Germinal center (tissue), 1 donor: ENCODE data around the gene TMEM50A.
A peak's percentile ranks its signal among the peaks of the same experiment; 100 is the strongest.
"Not testable (repeated sequence)": the region's sequence is repeated elsewhere in the genome, so short reads cannot be mapped to it uniquely, and the experiment has no call there.

Experiments
- DNase-seq: peaks from one replicate; pipeline ENCODE4 v3.0.0; 2012; ENCODE audit warnings: mixed read lengths, low spot score

Gene TMEM50A

GRCh38 chr1:25336922-25337354 is 1.2 kb upstream of the TMEM50A start:
- peak; percentile 9 for DNase-seq

GRCh38 chr1:25337483-25338187 is 499 bp upstream of the TMEM50A start:
- not testable (repeated sequence) for DNase-seq

GRCh38 chr1:25338986-25339385 is 852 bp downstream of the TMEM50A start:
- DNase-seq: no peak

- DNase-seq: no peak
Observed at GRCh38 chr1:25341746-25342145, 3.6 kb downstream of the TMEM50A start.

GRCh38 chr1:25342846-25343245 is 4.7 kb downstream of the TMEM50A start:
- DNase-seq: no peak

- no peak for DNase-seq
Observed at GRCh38 chr1:25343872-25344271, 5.7 kb downstream of the TMEM50A start.

- DNase-seq: no peak
Observed at GRCh38 chr1:25347556-25347955, 9.4 kb downstream of the TMEM50A start.

- DNase-seq: no peak
Observed at GRCh38 chr1:25349606-25350005, 11.5 kb downstream of the TMEM50A start.

- no peak for DNase-seq
Observed at GRCh38 chr1:25355841-25356395, 17.8 kb downstream of the TMEM50A start.

GRCh38 chr1:25356441-25356840 is 18.3 kb downstream of the TMEM50A start:
- DNase-seq: no peak

GRCh38 chr1:25356848-25357247 is 18.7 kb downstream of the TMEM50A start:
- no peak for DNase-seq

GRCh38 chr1:25360596-25361581 is 22.8 kb downstream of the TMEM50A start:
- no peak for DNase-seq

GRCh38 chr1:25361901-25362300 is 23.8 kb downstream of the TMEM50A start:
- no peak for DNase-seq

GRCh38 chr1:25362634-25363559 is 24.8 kb downstream of the TMEM50A start:
- DNase-seq: not testable (repeated sequence)

- DNase-seq: no peak
Observed at GRCh38 chr1:25369241-25369640, 31.1 kb downstream of the TMEM50A start.

GRCh38 chr1:25369691-25370271 is 31.6 kb downstream of the TMEM50A start:
- not testable (repeated sequence) for DNase-seq

- not testable (repeated sequence) for DNase-seq
Observed at GRCh38 chr1:25371757-25372156, 33.6 kb downstream of the TMEM50A start.

GRCh38 chr1:25378367-25378766 is 40.2 kb downstream of the TMEM50A start:
- DNase-seq: not testable (repeated sequence)

GRCh38 chr1:25382543-25382942 is 44.4 kb downstream of the TMEM50A start:
- not testable (repeated sequence) for DNase-seq

- not testable (repeated sequence) for DNase-seq
Observed at GRCh38 chr1:25383090-25383489, 45.0 kb downstream of the TMEM50A start.

- DNase-seq: not testable (repeated sequence)
Observed at GRCh38 chr1:25383875-25384274, 45.7 kb downstream of the TMEM50A start.
